Peyer's patch (tissue), 4 donors: ENCODE data around the gene ANKRD60. TPM values are rescaled to one million over a fixed set of nuclear protein-coding genes. Genes with fewer than 3 reads are reported as not detected.

Source experiments
- DNase-seq, 3 donors: peaks; one replicate each; pipeline ENCODE4 v3.0.0-alpha.2; 2017 to 2019
- H3K27ac ChIP-seq, 4 donors: fragments of 200-600 bp; sonication (generic); one replicate each; pipeline ENCODE4 v1.5.1; 2016 to 2019
- H3K27me3 ChIP-seq, 2 donors: fragments of 200-600 bp; sonication (generic); one replicate each; pipeline ENCODE4 v1.5.1; 2019
- H3K36me3 ChIP-seq, 3 donors: fragments of 200-600 bp; sonication (generic); one replicate each; pipeline ENCODE4 v1.5.1; 2016 to 2019
- H3K4me1 ChIP-seq, 4 donors: fragments of 200-600 bp; sonication (generic); one replicate each; pipeline ENCODE4 v1.5.1; 2016 to 2019
- H3K4me3 ChIP-seq, 4 donors: fragments of 200-600 bp; sonication (generic); 1 replicate in 3 of 4; 2 replicates in 1 of 4; pipeline ENCODE4 v1.5.1; 2016 to 2019; ENCODE audit warnings: mild to moderate bottlenecking in 1 of 4
- H3K9me3 ChIP-seq, 4 donors: fragments of 200-600 bp; sonication (generic); one replicate each; pipeline ENCODE4 v1.5.1; 2016 to 2019; ENCODE audit warnings: mild to moderate bottlenecking in 1 of 4
- CTCF ChIP-seq, 6 experiments: fragments of 450-650 bp in 4 of 6; fragments of 200-600 bp in 2 of 6; sonication (generic) in 1 of 6; IDR thresholded peaks; one replicate each; pipeline ENCODE4 v1.5.1; 2017 to 2019; ENCODE audit warnings: antibody characterized with exemption in 6 of 6, mild to moderate bottlenecking in 3 of 6, moderate library complexity in 1 of 6
- POLR2A ChIP-seq, 2 donors: fragments of 450-650 bp; IDR thresholded peaks; one replicate each; pipeline ENCODE4 v1.5.1; 2017; ENCODE audit warnings: antibody characterized with exemption in 2 of 2, mild to moderate bottlenecking in 2 of 2, moderate library complexity in 2 of 2
- total RNA-seq, 4 donors: library from RNA; depleted of rRNA; stranded (reverse); fragments of >200 nt; gene quantifications; one replicate each; pipeline ENCODE4 v1.1.0, GENCODE V29; 2016

Gene ANKRD60
- total RNA-seq, 4 donors from 2014 or later = not detected

- H3K9me3 ChIP-seq = no peaks in the 10 kb centered on the region
- TF ChIP-seq POLR2A (IDR thresholded peaks at IDR 0.05) (no peak), CTCF (IDR thresholded peaks at IDR 0.05) (no peak)
- H3K4me3 ChIP-seq = peak overlapping the region in 1 of 4 donors; percentile 25
- peak overlapping the region in 3 of 4 donors; percentile 49 to 87 (median 62) for H3K27ac ChIP-seq
- DNase-seq = peak in 1 of 3 donors; percentile 34
- H3K4me1 ChIP-seq = peaks cover 0 to 6% (median 5%) of the 10 kb centered on the region in 4 donors
- H3K27me3 ChIP-seq = no peaks in the 10 kb centered on the region
- no peaks in the 10 kb centered on the region for H3K36me3 ChIP-seq
Observed at GRCh38 chr20:58175425-58175824, 53.0 kb downstream of the ANKRD60 start.

DNA sequence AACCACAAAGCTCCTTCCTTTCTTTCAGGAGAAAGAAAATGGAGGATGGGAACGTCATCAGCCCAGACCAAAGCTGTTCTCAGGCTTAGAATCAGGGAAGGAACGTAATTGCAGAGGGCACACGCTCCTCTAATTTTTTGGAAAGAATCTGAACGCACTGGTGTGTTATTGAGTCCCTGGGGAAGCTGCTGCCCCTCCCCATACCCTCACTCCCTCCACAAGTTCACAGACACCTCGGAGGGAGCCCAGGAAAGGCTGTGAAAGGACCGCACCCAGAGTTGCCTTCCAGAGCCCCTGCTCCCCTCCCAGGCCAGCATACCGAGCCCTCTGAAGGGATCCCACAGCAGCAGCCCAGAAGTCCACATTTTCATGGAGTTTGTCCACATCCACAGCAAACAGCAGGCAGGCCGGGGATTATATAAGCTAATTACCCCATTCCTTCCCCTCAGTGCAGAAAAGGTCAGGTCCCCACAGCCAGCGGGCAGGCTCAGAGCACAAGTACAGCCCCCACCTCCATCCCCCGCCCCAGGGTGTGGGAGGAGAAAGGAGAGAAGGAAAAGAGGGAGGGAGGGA is 53.7 kb downstream of the ANKRD60 start:
- TF ChIP-seq CTCF (IDR thresholded peaks at IDR 0.05) (no peak), POLR2A (IDR thresholded peaks at IDR 0.05) (no peak)
- no peaks in the 10 kb centered on the region for H3K9me3 ChIP-seq
- peaks cover 0 to 5% (median 3%) of the 10 kb centered on the region in 4 donors for H3K4me1 ChIP-seq
- peak in 1 of 3 donors; percentile 50 for DNase-seq
- peak overlapping the region in 2 of 4 donors; percentile 2 to 25 for H3K4me3 ChIP-seq
- no peaks in the 10 kb centered on the region for H3K27me3 ChIP-seq
- H3K36me3 ChIP-seq = no peaks in the 10 kb centered on the region
- H3K27ac ChIP-seq = peak overlapping the region; percentile 38 to 87 (median 56)

DNA sequence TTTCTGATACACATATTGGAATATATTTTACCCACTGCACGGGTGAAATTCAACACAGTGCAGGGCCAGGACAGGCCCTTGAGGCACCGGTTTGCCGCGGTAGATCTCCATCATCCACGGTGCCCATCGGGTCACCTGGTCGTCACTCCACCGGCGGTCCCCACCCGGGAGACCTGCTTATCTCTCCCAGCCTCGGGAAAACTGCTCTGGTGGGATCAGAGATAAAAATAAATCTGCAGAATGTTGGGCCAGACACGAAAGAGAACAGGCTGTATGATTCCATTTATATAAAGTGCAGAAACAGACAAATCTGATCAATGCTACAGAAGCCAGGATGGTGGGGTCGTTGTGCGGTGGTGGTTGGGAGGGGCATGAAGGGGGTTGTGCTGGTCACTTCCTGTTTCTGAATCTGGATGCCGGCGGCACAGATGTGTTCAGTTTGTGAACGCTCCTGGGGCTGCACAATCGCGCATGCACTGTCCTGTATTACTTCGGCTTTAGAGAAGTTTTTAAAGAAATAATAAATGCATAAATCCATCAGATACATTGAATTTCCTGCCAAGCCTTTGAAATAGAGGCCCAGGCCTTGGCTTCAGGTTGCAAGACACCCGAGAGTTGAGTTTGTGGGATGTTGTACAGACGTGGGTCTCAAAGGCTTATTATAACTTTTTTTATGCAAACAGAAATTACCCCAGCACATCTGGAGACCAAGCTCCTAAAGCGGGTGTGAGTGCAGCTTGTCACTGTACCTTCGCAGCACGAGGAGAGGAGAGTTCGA is 54.3 kb downstream of the ANKRD60 start:
- Histone ChIP-seq H3K27me3 (no peaks in the 10 kb centered on the region), H3K4me3 (peak overlapping the region in 1 of 4 donors; percentile 25), H3K9me3 (no peaks in the 10 kb centered on the region), H3K27ac (peak overlapping the region; percentile 38 to 87 (median 56)), H3K4me1 (no peaks in the 10 kb centered on the region), H3K36me3 (no peaks in the 10 kb centered on the region)
- TF ChIP-seq CTCF (IDR thresholded peaks at IDR 0.05) (no peak), POLR2A (IDR thresholded peaks at IDR 0.05) (no peak)
- peak in 1 of 3 donors; percentile 33 for DNase-seq

GRCh38 chr20:58173091-58173490 is 55.4 kb downstream of the ANKRD60 start:
- TF ChIP-seq CTCF (IDR thresholded peaks at IDR 0.05) (no peak), POLR2A (IDR thresholded peaks at IDR 0.05) (no peak)
- Histone ChIP-seq H3K4me1 (no peaks in the 10 kb centered on the region), H3K27me3 (no peaks in the 10 kb centered on the region), H3K9me3 (no peaks in the 10 kb centered on the region), H3K4me3 (no peak overlapping the region), H3K36me3 (no peaks in the 10 kb centered on the region), H3K27ac (no peak overlapping the region)
- DNase-seq = peak in 1 of 3 donors; percentile 11

GRCh38 chr20:58171796-58172425 is 56.5 kb downstream of the ANKRD60 start:
- no peak overlapping the region for H3K4me3 ChIP-seq
- H3K36me3 ChIP-seq = no peaks in the 10 kb centered on the region
- H3K27ac ChIP-seq = no peak overlapping the region
- H3K4me1 ChIP-seq = no peaks in the 10 kb centered on the region
- H3K27me3 ChIP-seq = no peaks in the 10 kb centered on the region
- DNase-seq = no peak
- TF ChIP-seq POLR2A (IDR thresholded peaks at IDR 0.05) = no peak
- no peak for TF ChIP-seq CTCF (IDR thresholded peaks at IDR 0.05)
- no peaks in the 10 kb centered on the region for H3K9me3 ChIP-seq
